NCI-H187 treated with DMSO at 0.1 percent for 48 hours (cell line): ENCODE measurements around the gene TSGA10IP.
"Not testable (repeated sequence)": the region's sequence is repeated elsewhere in the genome, so short reads cannot be mapped to it uniquely, and the experiment has no call there.

Experiments
- DNase-seq: peaks from one replicate; lab custom pipeline; 2025; lab: John Stamatoyannopoulos, UW

TSGA10IP gene

GRCh38 chr11:65947603-65948125 lies 2.4 kb downstream of the TSGA10IP start:
- DNase-seq, result no peak

GRCh38 chr11:65950711-65951110 lies 5.4 kb downstream of the TSGA10IP start:
- not testable (repeated sequence) for DNase-seq

- DNase-seq, result not testable (repeated sequence)
These were observed 6.4 kb downstream of the TSGA10IP start for GRCh38 chr11:65951641-65952040.

GRCh38 chr11:65952052-65952521 lies 6.8 kb downstream of the TSGA10IP start:
- DNase-seq, result no peak

- DNase-seq, result no peak
These were observed 8.2 kb downstream of the TSGA10IP start for GRCh38 chr11:65953471-65953870.

- DNase-seq, result no peak
These were observed 9.5 kb downstream of the TSGA10IP start for GRCh38 chr11:65954771-65955170.

- DNase-seq, result no peak
These were observed 13.0 kb downstream of the TSGA10IP start for GRCh38 chr11:65958291-65958690.

- no peak for DNase-seq
These were observed 13.6 kb downstream of the TSGA10IP start for GRCh38 chr11:65958774-65959420.

- DNase-seq, result no peak
These were observed 15.6 kb downstream of the TSGA10IP start for GRCh38 chr11:65960824-65961266.

- DNase-seq, result peak; percentile 70
These were observed 16.2 kb downstream of the TSGA10IP start, which contains the start of gene SART1 for GRCh38 chr11:65961267-65962140. SART1 (plus strand) TSS chr11:65961734; CDS start chr11:65961781, 47 bp downstream.

GRCh38 chr11:65962141-65962564 lies 16.9 kb downstream of the TSGA10IP start:
- DNase-seq, result no peak

GRCh38 chr11:65964906-65965305 lies 19.6 kb downstream of the TSGA10IP start:
- no peak for DNase-seq

- no peak for DNase-seq
These were observed 20.9 kb downstream of the TSGA10IP start for GRCh38 chr11:65965986-65966762.

GRCh38 chr11:65967329-65967934 lies 22.2 kb downstream of the TSGA10IP start:
- no peak for DNase-seq

GRCh38 chr11:65968600-65969482 lies 23.6 kb downstream of the TSGA10IP start:
- DNase-seq, result no peak

- no peak for DNase-seq
These were observed 26.8 kb downstream of the TSGA10IP start for GRCh38 chr11:65972116-65972515.

GRCh38 chr11:65973439-65974110 lies 28.3 kb downstream of the TSGA10IP start:
- DNase-seq, result no peak

- DNase-seq, result no peak
These were observed 30.5 kb downstream of the TSGA10IP start for GRCh38 chr11:65975771-65976170.

GRCh38 chr11:65976216-65977176 lies 31.2 kb downstream of the TSGA10IP start:
- no peak for DNase-seq
